A549 (cell line): ENCODE measurements around the gene SLIT3. TPM values are rescaled to one million over a fixed set of nuclear protein-coding genes. Genes with fewer than 3 reads are reported as not detected.

Experiments
- ATAC-seq, 2 experiments: fragments of 200-7000 bp in 1 of 2; fragments of >200 bp in 1 of 2; cut with Nextera tagmentation in 1 of 2; cut with Tn5 transposase in 1 of 2; 3 replicates each; pipeline versions ENCODE4 v1.8.0 to v1.9.1; 2018 to 2020; ENCODE audit warnings: mild to moderate bottlenecking in 1 of 2, moderate library complexity in 1 of 2
- CTCF ChIA-PET: fragments of 300-600 bp; sonication (Branson Sonifier 250); formaldehyde crosslinking; extraction: SDS; loops from one replicate; lab custom pipeline; 2021; ENCODE audit warnings: antibody characterized with exemption, inconsistent platforms; lab: Yijun Ruan, JAX
- POLR2A ChIA-PET: fragments of 350-600 bp; formaldehyde crosslinking; extraction: SDS; loops from one replicate; lab custom pipeline; 2021; ENCODE audit warnings: antibody characterized with exemption, inconsistent platforms; lab: Yijun Ruan, JAX
- DNase-seq, 2 experiments: peaks; one replicate each; pipeline versions ENCODE4 v3.0.0 to v3.0.0-alpha.2; 2011 to 2016; ENCODE audit warnings: low read depth in 1 of 2, low spot score in 1 of 2
- FAIRE-seq: peaks from 2 replicates; lab custom pipeline; 2011; peaks lifted over from hg19 to GRCh38; lab: Jason Lieb, UNC
- H3K27ac ChIP-seq, 2 experiments: fragments of >200 bp; sonication (Bioruptor Twin); formaldehyde crosslinking; 3 replicates each; pipeline ENCODE4 v1.5.1; 2016 to 2017
- H3K4me1 ChIP-seq: fragments of >200 bp; sonication (Bioruptor Twin); formaldehyde crosslinking; 3 replicates; pipeline ENCODE4 v1.6.1; 2016
- H3K4me2 ChIP-seq: fragments of >200 bp; sonication (Bioruptor Twin); formaldehyde crosslinking; 3 replicates; pipeline ENCODE4 v1.6.1; 2016
- H3K4me3 ChIP-seq: fragments of >200 bp; sonication (Bioruptor Twin); formaldehyde crosslinking; 3 replicates; pipeline ENCODE4 v1.5.1; 2016
- H3K9me3 ChIP-seq: fragments of >200 bp; sonication (Bioruptor Twin); formaldehyde crosslinking; 3 replicates; pipeline ENCODE4 v1.6.1; 2016
- CHD4 ChIP-seq: fragments of 200-600 bp; sonication (generic); IDR thresholded peaks from 2 replicates; pipeline ENCODE4 v1.6.1; 2016; ENCODE audit warnings: antibody characterized with exemption, mild to moderate bottlenecking, borderline replicate concordance
- EHF ChIP-seq: fragments of 250-450 bp; sonication (Bioruptor Pico); IDR thresholded peaks from 2 replicates; pipeline ENCODE4 v1.5.0; 2020; ENCODE audit warnings: mild to moderate bottlenecking
- EHMT2 ChIP-seq: fragments of 200-600 bp; sonication (generic); IDR thresholded peaks from 2 replicates; pipeline ENCODE4 v1.6.1; 2016; ENCODE audit warnings: antibody characterized with exemption, low read depth, mild to moderate bottlenecking, moderate library complexity
- EP300 ChIP-seq, 2 experiments: fragments of >200 bp; sonication (Bioruptor Twin); formaldehyde crosslinking; IDR thresholded peaks; 2 replicates in 1 of 2; 3 replicates in 1 of 2; pipeline ENCODE4 v1.6.1; 2016 to 2017
- FOSB ChIP-seq: fragments of 250-450 bp; sonication (Bioruptor Pico); IDR thresholded peaks from 2 replicates; pipeline ENCODE4 v1.5.0; 2020; ENCODE audit warnings: mild to moderate bottlenecking, moderate library complexity
- FOSL2 ChIP-seq, 2 experiments: fragments of 450-650 bp in 1 of 2; fragments of >200 bp in 1 of 2; sonication (Bioruptor Twin) in 1 of 2; formaldehyde crosslinking; IDR thresholded peaks; 2 replicates each; pipeline versions ENCODE4 v1.5.0 to v1.6.1; 2016 to 2020; ENCODE audit warnings: mild to moderate bottlenecking in 1 of 2, moderate library complexity in 1 of 2
- GATA3 ChIP-seq: IDR thresholded peaks from 2 replicates; pipeline ENCODE4 v1.6.1; 2012; ENCODE audit warnings: borderline replicate concordance
- HDAC2 ChIP-seq: fragments of 200-600 bp; sonication (generic); IDR thresholded peaks from 2 replicates; pipeline ENCODE4 v1.6.1; 2016
- HEYL ChIP-seq: fragments of 250-450 bp; sonication (Bioruptor Pico); IDR thresholded peaks from 2 replicates; pipeline ENCODE4 v1.8.0; 2021; ENCODE audit warnings: mild to moderate bottlenecking, moderate library complexity
- HOXB13 ChIP-seq: fragments of 250-450 bp; sonication (Bioruptor Pico); IDR thresholded peaks from 2 replicates; pipeline ENCODE4 v1.5.0; 2020; ENCODE audit warnings: low read depth, mild to moderate bottlenecking, moderate library complexity
- JUN ChIP-seq, 2 experiments: fragments of >200 bp; sonication (Bioruptor Twin); formaldehyde crosslinking; IDR thresholded peaks; 2 replicates in 1 of 2; 3 replicates in 1 of 2; pipeline ENCODE4 v1.6.1; 2016 to 2017
- KDM5A ChIP-seq: fragments of 200-600 bp; sonication (generic); IDR thresholded peaks from 2 replicates; pipeline ENCODE4 v1.6.1; 2016; ENCODE audit warnings: antibody characterized with exemption, mild to moderate bottlenecking
- MAFK ChIP-seq: fragments of 450-650 bp; IDR thresholded peaks from 2 replicates; pipeline ENCODE4 v1.6.1; 2014; ENCODE audit not compliant: partially characterized antibody
- MYC ChIP-seq: IDR thresholded peaks from 2 replicates; pipeline ENCODE4 v1.6.1; 2012; ENCODE audit warnings: mild to moderate bottlenecking, inconsistent platforms, low read length, improper control_type of control experiment, borderline replicate concordance
- NPAS2 ChIP-seq: fragments of 250-450 bp; sonication (Bioruptor Pico); IDR thresholded peaks from 2 replicates; pipeline ENCODE4 v1.8.0; 2022; ENCODE audit warnings: mild to moderate bottlenecking, moderate library complexity, borderline replicate concordance
- PHF8 ChIP-seq: fragments of 200-600 bp; sonication (generic); IDR thresholded peaks from 2 replicates; pipeline ENCODE4 v1.6.1; 2016; ENCODE audit warnings: low read depth, mild to moderate bottlenecking, antibody characterized with exemption, moderate library complexity, borderline replicate concordance
- POLR2A ChIP-seq: IDR thresholded peaks from 2 replicates; pipeline ENCODE4 v1.6.1; 2012; ENCODE audit warnings: mild to moderate bottlenecking, low read length
- RAD21 ChIP-seq, 2 experiments: fragments of >200 bp in 1 of 2; sonication (Bioruptor Twin) in 1 of 2; formaldehyde crosslinking in 1 of 2; IDR thresholded peaks in 1 of 2; conservative IDR thresholded peaks in 1 of 2; 2 replicates in 1 of 2; 3 replicates in 1 of 2; pipeline ENCODE4 v1.6.1; 2012 to 2018; ENCODE audit warnings: inconsistent platforms in 1 of 2
- RARB ChIP-seq: fragments of 250-450 bp; sonication (Bioruptor Pico); IDR thresholded peaks from 2 replicates; pipeline ENCODE4 v1.8.0; 2021; ENCODE audit warnings: mild to moderate bottlenecking, moderate library complexity
- RCOR1 ChIP-seq: fragments of 150-350 bp; IDR thresholded peaks from 2 replicates; pipeline ENCODE4 v1.6.1; 2014; ENCODE audit warnings: antibody characterized with exemption, low read length, low read depth
- RFX5 ChIP-seq: fragments of 450-650 bp; IDR thresholded peaks from 2 replicates; pipeline ENCODE4 v1.7.1; 2014; ENCODE audit warnings: antibody characterized with exemption, mild to moderate bottlenecking, moderate library complexity
- SMC3 ChIP-seq: fragments of >200 bp; sonication (Bioruptor Twin); formaldehyde crosslinking; IDR thresholded peaks from 3 replicates; pipeline ENCODE4 v1.6.1; 2018; ENCODE audit warnings: inconsistent platforms
- TP53 ChIP-seq: fragments of 250-450 bp; sonication (Bioruptor Pico); IDR thresholded peaks from 2 replicates; pipeline ENCODE4 v1.5.0; 2021; ENCODE audit warnings: mild to moderate bottlenecking, moderate library complexity
- ZSCAN20 ChIP-seq: fragments of 250-450 bp; sonication (Bioruptor Pico); IDR thresholded peaks from 2 replicates; pipeline ENCODE4 v1.8.0; 2022; ENCODE audit warnings: mild to moderate bottlenecking, moderate library complexity
- WGBS: methylation state at CpG from one replicate; pipeline ENCODE4 v1.1.6; 2017; ENCODE audit errors: missing lambda C conversion rate; 5-methylcytosine and 5-hydroxymethylcytosine counted together
- polyA plus RNA-seq, 4 experiments: library from polyadenylated mRNA; depleted of rRNA in 3 of 4; stranded (reverse); fragments of >200 nt; fragmentation: RNase III in 1 of 4; extraction: RNeasy Plus Mini Kit Qiagen cat#74134 plus additional on column Dnase treatment in 1 of 4; gene quantifications; 2 replicates in 3 of 4; 3 replicates in 1 of 4; pipeline ENCODE4 v1.2.3, GENCODE V29; 2011 to 2017
- TF ChIP-seq, protein P1 (sequence below): IDR thresholded peaks from 2 replicates; pipeline ENCODE4 v1.6.1; 2012
- TF ChIP-seq, protein P2 (sequence below): fragments of >200 bp; sonication (Bioruptor Twin); formaldehyde crosslinking; IDR thresholded peaks from 2 replicates; pipeline ENCODE4 v1.6.1; 2016
- TF ChIP-seq, protein P3 (sequence below): fragments of 200-600 bp; sonication (generic); IDR thresholded peaks from 2 replicates; pipeline ENCODE4 v1.6.1; 2016; ENCODE audit warnings: antibody characterized with exemption, mild to moderate bottlenecking, moderate library complexity
- TF ChIP-seq, protein P4 (sequence below): fragments of 450-650 bp; IDR thresholded peaks from 2 replicates; pipeline ENCODE4 v1.6.1; 2014; ENCODE audit warnings: antibody characterized with exemption

SLIT3 gene
- polyA plus RNA-seq, 2 of the 4 experiments (the other 2 are of a cell fraction) = 12.7 to 22.9 TPM

DNA sequence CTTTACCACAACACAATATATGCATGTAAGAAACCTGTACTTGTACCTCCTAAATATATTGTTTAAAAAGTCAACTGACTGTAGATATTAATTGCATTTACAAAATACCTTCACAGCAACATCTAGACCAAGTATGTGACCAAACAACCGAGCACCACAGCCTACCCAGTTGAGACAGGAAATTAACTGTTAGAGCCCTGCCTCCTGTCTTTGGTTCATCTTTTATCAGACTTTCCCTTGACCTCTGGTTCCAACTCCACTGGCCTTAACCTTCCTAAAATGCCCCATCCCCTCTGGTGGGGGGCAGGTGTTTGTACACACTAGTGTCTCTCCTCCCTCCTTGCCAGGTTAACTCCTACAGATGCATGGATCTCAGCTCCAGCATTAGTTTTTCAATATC lies 566.8 kb downstream of the SLIT3 start (continued):
- TF ChIP-seq NPAS2 (CRISPR knock-in tag) = no peak
- TF ChIP-seq, protein P1, sequence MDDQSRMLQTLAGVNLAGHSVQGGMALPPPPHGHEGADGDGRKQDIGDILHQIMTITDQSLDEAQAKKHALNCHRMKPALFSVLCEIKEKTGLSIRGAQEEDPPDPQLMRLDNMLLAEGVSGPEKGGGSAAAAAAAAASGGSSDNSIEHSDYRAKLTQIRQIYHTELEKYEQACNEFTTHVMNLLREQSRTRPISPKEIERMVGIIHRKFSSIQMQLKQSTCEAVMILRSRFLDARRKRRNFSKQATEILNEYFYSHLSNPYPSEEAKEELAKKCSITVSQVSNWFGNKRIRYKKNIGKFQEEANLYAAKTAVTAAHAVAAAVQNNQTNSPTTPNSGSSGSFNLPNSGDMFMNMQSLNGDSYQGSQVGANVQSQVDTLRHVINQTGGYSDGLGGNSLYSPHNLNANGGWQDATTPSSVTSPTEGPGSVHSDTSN = no peak

DNA sequence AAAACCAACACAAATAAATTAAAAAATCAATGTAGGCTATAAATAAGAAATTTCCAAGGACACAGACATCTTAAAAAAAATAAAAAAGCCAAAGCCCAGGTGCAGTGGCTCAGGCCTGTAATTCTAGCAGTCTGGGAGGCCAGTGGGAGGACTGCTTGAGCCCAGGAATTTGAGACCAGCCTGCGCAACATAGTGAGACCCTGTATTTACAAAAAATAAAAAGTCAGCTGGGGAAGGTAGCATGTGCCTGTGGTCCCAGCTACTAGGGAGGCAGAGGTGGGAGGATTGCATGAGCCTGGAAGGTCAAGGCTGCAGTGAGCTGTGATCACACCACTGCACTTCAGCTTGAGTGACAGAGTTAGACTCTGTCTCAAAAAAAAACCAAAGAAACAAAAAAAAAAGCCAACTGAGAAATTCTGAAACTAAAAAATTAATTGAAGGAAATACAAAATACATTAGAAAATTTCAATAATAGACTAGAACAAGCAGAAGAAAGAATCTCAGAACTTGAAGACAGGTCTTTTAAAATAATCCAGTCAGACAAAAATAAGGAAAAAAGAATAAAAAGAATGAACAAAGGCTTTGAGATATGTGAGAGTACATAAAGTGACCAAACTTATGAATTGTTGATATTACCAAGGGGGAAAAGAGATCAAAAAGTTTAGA lies 572.3 kb downstream of the SLIT3 start:
- ATAC-seq (no peak), DNase-seq (no peak), FAIRE-seq (no peak)
- H3K27ac ChIP-seq = no peak overlapping the region
- H3K4me2 ChIP-seq = no peak overlapping the region
- no peaks in the 10 kb centered on the region for H3K4me1 ChIP-seq
- ChIA-PET CTCF (no interaction called here), POLR2A (no interaction called here)
- WGBS = 86% methylated on average over 1 of the region's 1 CpG
- H3K4me3 ChIP-seq = no peak overlapping the region
- peaks cover 12% of the 10 kb centered on the region; the same call in 2 of the 3 replicates for H3K9me3 ChIP-seq
- TF ChIP-seq, protein P2, sequence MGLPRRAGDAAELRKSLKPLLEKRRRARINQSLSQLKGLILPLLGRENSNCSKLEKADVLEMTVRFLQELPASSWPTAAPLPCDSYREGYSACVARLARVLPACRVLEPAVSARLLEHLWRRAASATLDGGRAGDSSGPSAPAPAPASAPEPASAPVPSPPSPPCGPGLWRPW = no peak
- no peak for TF ChIP-seq PHF8
- TF ChIP-seq TP53 (CRISPR knock-in tag) = no peak
- no peak for TF ChIP-seq RCOR1
- TF ChIP-seq MYC = no peak
- no peak for TF ChIP-seq CHD4
- no peak for TF ChIP-seq EHMT2
- no peak for TF ChIP-seq FOSL2 (IDR thresholded peaks at IDR 0.05)
- TF ChIP-seq FOSL2 (CRISPR knock-in tag; IDR thresholded peaks at IDR 0.05) = no peak
- no peak for TF ChIP-seq POLR2A
- no peak for TF ChIP-seq RARB
- no peak for TF ChIP-seq MAFK
- TF ChIP-seq JUN (IDR thresholded peaks at IDR 0.05) = no peak
- TF ChIP-seq FOSB = no peak
- no peak for TF ChIP-seq HEYL (CRISPR knock-in tag)
- no peak for TF ChIP-seq ZSCAN20 (CRISPR knock-in tag)
- TF ChIP-seq HDAC2 = no peak
- TF ChIP-seq, protein P3, sequence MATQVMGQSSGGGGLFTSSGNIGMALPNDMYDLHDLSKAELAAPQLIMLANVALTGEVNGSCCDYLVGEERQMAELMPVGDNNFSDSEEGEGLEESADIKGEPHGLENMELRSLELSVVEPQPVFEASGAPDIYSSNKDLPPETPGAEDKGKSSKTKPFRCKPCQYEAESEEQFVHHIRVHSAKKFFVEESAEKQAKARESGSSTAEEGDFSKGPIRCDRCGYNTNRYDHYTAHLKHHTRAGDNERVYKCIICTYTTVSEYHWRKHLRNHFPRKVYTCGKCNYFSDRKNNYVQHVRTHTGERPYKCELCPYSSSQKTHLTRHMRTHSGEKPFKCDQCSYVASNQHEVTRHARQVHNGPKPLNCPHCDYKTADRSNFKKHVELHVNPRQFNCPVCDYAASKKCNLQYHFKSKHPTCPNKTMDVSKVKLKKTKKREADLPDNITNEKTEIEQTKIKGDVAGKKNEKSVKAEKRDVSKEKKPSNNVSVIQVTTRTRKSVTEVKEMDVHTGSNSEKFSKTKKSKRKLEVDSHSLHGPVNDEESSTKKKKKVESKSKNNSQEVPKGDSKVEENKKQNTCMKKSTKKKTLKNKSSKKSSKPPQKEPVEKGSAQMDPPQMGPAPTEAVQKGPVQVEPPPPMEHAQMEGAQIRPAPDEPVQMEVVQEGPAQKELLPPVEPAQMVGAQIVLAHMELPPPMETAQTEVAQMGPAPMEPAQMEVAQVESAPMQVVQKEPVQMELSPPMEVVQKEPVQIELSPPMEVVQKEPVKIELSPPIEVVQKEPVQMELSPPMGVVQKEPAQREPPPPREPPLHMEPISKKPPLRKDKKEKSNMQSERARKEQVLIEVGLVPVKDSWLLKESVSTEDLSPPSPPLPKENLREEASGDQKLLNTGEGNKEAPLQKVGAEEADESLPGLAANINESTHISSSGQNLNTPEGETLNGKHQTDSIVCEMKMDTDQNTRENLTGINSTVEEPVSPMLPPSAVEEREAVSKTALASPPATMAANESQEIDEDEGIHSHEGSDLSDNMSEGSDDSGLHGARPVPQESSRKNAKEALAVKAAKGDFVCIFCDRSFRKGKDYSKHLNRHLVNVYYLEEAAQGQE = no peak
- TF ChIP-seq RFX5 = no peak
- no peak for TF ChIP-seq KDM5A
- TF ChIP-seq SMC3 = no peak

DNA sequence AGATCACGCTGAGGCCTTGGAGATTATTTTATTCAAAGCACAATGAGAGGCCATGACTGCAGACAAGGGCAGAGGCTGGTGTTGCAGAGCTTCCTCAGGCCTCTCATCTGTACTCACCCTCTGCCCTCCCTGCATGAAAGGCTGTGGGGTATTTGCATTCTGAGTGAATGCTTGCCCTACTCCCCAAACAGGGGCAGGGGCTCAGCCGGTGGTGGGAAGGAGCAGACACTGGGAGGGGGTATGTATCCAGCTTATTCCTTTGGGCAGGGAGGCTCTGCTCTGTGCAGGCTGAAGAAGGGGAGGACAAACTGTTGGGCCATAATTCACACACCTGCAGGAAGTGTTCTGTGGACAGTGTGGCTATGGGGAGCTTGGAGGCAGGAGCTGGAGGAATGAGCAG lies 573.4 kb downstream of the SLIT3 start:
- POLR2A ChIA-PET = no interaction called here
- H3K4me1 ChIP-seq = no peaks in the 10 kb centered on the region
- TF ChIP-seq EP300 (IDR thresholded peaks at IDR 0.05) (no peak), EHMT2 (no peak), HEYL (CRISPR knock-in tag) (no peak), EHF (no peak), GATA3 (no peak), RAD21 (conservative IDR thresholded peaks at IDR 0.05 in 1 of 2, IDR thresholded peaks at IDR 0.05 in 1 of 2) (no peak), HOXB13 (no peak)
- TF ChIP-seq, protein P4, sequence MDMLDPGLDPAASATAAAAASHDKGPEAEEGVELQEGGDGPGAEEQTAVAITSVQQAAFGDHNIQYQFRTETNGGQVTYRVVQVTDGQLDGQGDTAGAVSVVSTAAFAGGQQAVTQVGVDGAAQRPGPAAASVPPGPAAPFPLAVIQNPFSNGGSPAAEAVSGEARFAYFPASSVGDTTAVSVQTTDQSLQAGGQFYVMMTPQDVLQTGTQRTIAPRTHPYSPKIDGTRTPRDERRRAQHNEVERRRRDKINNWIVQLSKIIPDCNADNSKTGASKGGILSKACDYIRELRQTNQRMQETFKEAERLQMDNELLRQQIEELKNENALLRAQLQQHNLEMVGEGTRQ = no peak
- TF ChIP-seq, protein P1 = no peak
- ATAC-seq (no peak), FAIRE-seq (no peak), DNase-seq (no peak)
- H3K4me3 ChIP-seq = no peak overlapping the region
- 89% methylated on average over 2 of the region's 2 CpGs for WGBS
- CTCF ChIA-PET = interaction anchor here (0.9 kb wide), 1 partner anchor 17 kb away, joined by 3 read pairs; no protein-coding TSS in a partner anchor
- no peak overlapping the region for H3K4me2 ChIP-seq
- H3K9me3 ChIP-seq = peaks cover 12% of the 10 kb centered on the region; the same call in 2 of the 3 replicates
- no peak overlapping the region for H3K27ac ChIP-seq
